NT2/D1 (cell line): ENCODE results near the gene NUP133.

Source experiments
- SUZ12 ChIP-seq: IDR thresholded peaks from 2 replicates; pipeline ENCODE4 v1.6.1; 2011; ENCODE audit not compliant: insufficient read length, insufficient read depth; ENCODE audit errors: extremely low read depth
- YY1 ChIP-seq: IDR thresholded peaks from 2 replicates; pipeline ENCODE4 v1.6.1; 2011; ENCODE audit not compliant: insufficient read length, insufficient read depth
- ZNF274 ChIP-seq: IDR thresholded peaks from 2 replicates; pipeline ENCODE4 v1.6.1; 2011; ENCODE audit warnings: mild to moderate bottlenecking, low read depth, low read length

DNA sequence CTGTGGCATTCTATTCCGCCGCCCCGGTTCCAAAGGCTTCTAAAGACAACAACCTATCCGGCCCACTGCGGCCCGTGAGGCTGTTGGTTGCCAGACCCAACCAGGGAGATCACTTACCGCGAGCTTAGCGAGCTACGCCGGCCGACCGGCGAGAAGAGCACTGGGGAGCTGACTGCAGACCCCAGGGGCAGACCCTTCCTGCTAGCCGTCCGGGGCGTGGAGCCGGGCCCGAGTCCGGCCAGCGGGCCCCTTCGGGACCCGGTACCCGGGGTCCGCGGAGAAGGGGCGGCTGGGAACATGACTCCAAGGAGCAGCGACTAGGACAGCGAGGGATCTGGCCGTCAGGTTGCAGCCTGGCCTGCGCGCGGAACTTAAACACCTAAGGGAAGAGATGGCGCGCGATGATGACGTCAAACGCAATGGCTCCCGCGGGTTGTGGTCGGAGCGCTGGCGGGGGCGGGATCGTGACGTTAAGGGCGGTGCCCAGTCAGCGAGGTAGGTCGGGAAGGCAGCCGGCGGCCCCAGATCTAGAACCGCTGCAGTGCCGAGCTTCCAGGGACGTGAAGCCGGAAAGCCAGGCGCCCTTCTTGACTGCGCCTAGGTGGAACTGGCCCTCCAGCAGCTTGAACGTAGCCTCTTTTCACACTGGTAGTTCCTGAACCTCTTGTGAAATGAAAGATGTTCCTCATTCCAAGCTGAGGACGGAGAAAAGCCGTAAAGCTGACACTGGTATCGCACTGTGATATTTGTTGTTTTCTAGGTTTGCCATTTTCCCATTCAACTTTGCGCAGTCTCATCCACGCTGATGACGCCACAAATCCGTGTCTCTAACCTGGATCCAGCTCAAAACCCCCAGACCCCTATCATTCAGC, at the start of gene NUP133:
- no peak for TF ChIP-seq ZNF274
- peak; percentile 78 for TF ChIP-seq YY1
- TF ChIP-seq SUZ12, result no peak
